Stimulated activated CD4-positive, alpha-beta T cell treated with anti-CD3 and anti-CD28 coated beads, Interleukin-4, amount 100 ng/mL, for 1 hour (primary cell): ENCODE results near the gene PUM1.

Experiments
- DNase-seq: peaks from one replicate; pipeline ENCODE4 v3.0.0-alpha.2; 2020

The PUM1 gene

DNA sequence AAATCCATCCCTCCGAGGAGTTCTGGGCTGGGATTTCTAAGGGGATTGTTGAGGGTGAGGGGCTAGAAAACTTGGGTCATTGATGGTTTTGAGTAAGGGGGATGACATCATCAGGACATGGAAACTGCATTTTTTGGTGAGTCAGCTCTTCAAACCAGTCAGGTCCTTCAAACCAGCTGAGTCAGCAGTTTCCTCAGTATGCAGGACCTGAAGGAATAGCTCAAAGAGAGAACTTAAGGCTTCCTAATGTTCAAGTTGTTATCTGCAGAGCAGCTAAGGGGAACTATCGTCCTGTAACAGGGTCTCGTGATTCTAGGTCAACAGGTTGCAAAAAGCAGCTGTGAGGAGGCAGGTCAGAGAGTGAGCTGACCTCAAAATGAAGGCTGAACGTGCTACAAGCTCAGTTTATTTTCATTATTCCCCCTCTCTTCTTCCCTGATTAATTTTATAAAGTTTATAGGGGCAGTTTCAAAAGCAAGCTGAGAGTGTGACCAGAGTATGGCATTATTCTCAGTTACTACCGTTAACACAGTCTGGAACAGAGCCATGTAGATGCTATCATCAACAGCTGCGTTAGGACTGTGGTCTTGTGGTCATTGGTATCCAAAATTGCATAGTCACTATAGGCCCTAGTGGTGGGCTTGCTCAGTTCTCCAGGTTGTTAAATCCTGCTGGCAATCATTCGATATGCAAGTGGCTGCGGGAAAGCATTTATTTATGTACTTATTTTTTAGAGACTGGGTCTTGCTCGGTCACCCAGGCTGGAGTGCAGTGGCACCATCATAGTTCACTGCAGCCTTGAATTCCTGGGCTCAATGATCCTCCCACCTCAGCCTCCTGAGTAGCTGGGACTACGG is 146.3 kb downstream of the PUM1 start:
- no peak for DNase-seq

DNA sequence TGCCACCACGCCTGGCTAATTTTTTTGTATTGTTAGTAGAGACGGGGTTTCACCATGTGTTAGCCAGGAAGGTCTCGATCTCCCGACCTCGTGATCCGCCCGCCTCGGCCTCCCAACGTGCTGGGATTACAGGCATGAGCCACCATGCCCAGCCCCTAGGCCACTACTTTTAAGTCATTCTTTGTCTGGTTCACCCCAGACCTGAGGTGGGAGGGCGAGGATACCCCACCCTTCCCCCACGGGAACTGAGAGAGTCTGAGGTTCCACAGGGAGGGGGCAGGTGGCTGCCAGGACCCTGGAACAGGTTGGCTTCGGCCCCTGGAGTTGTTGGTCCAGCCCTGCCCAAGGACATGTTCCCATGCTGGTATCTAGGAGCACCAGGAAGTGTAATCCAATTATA is 149.2 kb downstream of the PUM1 start:
- DNase-seq: no peak

DNA sequence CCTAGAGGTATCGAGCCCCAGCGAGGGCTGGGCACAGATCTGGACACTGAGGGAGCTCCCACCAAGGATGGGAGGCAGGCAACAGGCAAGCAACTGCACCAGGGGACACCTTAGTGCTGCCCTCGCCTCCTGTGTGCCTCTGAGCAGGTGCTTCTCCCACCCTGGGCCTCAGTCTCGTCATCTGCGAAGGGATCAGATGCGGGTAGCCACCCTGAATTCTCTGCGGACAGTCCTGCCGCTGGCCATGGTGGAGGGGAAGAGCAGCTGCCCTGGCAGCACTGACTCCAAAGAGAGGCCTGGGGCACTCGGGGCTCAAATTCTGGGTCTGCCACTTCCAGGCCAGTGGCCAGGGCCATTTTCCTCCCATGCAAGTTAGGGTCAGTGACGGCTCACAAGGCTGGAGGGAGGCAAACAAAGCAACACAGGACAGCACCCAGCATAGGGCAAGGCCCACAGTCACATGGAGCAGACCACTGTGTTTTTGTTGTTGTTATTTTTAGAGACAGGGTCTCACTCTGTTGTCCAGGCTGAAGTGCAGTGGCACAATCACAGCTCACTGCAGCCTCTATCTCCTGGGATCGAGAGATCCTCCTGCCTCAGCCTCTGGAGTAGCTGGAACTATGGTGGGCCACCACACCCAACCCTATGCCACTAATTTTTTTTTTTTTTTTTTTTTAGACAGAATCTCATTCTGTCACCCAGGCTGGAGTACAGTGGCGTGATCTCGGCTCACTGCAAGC is 149.9 kb downstream of the PUM1 start:
- DNase-seq: no peak

DNA sequence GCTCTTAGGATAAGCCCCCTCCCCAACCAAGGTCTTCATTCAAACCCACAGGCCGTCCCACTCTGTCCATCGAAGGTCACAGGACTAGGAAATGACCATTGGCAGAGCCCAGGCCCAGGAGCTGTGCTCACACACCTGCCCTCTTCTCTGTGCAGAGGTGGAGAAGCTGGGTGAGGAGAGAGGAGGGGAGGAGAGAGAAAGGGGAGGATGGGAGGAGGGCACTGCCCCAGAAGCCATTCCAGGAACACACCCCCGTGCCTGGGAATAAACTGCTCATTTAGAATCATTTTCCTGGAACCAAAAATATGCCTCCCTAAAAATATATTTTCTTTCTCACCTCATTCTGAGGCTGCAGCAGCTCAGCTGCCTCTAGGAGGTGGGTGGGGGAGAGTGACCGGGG is 150.6 kb downstream of the PUM1 start:
- no peak for DNase-seq

DNA sequence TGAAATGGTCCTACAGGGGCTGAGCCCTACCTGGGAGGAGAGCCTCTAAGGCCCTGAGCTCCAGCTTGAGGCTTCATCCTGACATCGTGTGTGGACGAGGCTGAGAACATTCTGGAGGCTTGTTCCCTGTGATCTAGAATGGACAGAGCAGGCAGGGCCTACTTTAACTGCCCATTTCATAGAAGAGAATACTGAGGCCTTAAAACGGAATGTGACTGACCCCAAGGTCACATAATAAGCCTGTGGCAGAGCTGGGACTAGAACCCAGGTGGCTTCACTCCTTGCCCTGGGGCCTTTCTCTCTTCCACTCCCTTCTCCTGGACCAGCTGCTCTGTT is 151.0 kb downstream of the PUM1 start:
- DNase-seq: no peak

DNA sequence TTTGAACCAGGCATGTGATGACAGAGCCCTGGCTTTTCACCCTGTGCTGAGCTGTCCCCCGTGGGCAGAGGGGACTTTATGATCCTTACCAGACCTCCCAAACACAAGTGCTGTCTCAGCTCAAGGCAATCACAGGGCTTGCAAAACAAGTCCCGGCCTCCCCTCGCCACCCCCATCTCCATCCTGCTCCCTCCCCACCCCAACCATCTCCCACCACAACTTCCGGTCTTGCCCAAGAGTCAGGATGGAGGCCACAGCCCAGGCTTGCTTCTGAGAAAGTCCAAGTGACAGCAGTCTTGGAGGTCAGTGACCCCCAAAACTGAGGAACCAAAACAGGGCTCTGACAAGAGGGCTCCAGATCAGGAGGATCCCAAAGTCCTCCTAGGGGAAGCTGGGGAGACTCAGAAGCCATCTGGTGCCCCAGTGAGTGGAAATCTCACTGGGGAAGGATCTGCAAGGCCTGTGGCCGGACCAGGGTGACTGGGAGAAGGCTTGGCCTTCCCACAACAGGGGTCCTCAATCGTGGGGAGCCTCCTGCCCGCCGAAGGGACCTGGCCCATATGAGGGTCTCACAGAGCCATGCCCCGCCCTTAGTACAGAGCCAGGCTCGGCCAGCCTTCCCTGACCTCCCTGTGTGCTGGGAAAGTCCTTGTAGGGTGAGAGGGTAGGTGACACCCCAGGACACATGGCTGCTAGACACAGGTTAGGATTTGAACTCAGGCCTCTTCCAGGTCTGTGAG is 152.4 kb downstream of the PUM1 start:
- DNase-seq: no peak

DNA sequence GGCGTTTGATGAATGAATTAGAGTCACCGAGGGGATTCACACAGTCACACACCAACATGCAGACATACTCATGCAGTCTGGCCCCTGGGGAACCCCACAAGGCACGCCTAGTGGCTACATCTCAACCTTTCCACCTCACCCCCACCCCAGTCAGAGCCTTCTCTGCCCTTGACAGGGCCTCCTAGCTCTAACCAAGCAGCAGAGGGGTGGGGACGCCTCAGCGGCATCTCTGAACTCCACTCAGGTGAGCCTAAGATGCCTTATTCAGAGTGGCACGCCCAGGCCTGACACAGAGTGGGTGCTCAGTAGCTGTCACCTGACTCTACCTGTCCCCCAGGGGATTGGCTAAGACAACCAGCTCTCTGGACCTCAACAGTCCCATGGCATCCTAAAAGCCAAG is 153.3 kb downstream of the PUM1 start:
- DNase-seq: no peak

DNA sequence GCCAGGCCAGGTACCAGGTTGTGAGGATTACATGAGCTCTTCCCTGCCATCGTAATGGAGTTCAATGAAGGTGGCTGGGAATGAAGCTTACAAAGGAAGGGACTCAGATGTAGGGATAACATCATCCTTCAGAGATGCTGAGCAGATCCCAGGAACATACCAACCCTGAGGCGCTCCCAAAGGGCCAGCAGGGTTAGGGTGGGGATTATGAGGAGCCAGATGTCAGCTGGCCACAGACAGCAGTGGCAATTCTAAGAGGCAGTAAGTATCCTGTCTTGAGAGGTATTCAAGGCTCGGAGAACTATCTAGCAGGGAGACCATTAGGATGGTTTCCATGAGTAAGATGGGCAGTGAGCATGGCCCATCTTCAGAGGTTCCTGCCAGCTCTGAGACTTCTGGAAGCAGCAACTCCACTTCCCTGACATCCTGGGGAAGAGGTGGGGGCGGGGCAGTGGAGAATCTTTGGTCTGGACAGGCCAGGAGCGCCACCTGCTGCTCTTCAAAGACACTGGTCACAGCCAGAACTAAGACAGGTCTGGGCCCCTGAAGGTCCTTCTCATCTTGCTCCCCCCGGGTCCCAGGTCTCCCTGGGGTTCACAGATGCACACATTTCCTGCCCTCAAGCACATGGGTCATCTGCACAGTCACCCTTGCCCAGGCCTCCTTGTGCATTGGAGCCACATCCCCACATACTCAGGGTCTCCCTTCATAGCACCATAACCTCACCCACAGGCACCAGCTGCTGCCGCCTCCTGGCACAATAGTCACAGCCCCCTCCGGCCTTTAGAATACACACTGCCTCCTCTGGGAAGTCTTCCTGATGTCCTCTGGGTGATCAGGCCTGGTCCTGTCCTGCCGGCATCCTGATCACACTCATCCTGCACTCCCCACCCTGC is 154.2 kb downstream of the PUM1 start:
- peak; percentile 53 for DNase-seq

DNA sequence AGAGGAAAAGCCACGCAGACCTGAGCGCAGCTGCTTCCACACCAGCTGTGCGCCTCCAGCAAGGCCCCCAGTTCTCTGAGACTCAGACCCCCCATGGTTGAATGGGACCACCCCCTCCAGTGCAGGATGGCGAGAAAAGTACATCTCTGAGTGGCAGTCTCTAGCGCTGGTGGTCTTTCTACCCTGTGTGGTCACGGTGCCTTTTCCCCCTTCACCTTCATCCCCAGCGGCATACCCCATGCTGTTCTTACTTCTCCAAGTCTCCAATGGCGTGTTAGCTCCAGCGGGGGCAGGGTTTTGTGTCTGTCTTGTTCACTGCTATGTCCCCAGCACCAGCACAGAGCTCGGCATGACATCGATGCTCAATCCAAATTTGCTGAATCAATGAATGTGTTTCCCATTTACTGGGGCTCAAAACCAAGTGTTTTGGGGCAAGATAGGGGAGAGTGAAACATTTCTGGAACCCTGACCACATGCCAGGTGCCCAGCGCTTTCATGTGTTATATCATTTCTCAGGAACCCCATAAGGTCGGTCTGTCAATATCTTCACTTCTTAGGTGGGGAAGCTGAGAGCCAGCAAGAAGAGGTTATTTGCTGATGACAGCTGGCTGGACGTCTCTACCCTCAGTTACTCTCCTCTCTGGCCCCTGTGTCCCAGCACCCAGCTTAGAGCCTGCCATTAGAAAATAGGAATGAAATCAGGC is 156.0 kb downstream of the PUM1 start:
- DNase-seq: no peak

DNA sequence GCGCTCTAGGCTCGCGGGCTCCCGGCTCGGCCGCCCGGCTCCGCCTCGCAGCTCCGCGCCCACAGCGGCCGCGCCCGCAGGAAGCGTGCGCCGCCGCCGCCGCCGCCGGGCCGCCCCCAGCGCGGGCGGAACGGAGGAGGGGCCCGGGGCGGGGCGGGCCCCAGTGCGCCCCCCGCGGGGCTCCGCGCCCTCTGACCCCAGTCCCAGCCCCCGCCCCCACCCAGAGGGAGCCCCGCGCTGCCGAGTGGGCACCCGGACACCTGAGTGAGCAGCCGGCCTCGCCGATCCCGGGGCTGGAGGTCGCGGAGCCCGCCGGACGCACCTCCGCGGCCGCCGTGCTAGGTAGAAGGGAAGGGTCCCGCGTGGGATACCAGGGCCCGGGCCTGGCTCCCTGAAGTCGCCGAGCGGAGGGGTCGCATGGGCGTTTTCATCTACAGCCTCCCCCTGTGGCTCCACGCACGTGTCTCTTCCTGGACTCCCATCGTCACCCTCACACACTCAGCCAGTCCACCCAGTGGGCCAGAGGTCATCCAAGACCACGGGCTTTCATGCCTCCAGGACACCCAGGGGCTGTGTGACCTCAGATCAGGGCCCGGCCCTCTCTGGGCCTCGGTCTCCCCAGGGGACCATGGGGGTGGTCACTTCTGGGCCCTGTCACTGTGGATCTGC is 156.7 kb downstream of the PUM1 start, which contains the start of gene SDC3:
Gene SDC3 (minus strand): TSS at position 63 of the 669 bp plus-strand sequence. CDS start 172 bp downstream, outside the sequence.
- DNase-seq: no peak

DNA sequence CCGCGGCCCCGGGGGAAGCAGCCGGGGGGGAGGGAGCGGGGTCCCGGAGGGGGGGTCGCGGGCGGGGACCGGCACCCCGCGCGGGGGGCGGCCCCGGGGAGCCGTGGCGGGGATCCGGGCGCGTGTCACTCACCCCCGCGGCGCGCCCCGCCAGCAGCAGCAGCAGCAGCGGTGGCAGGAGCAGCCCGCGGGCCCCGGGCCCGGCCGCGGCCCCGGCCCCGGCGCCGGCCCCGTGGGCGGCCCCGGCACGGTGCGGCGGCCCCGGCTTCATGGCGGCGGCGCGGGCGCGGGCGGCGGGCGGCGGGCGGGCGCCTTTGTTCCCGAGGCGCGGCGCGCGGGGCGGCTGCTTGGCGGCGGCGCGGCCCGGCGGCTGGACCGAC is 157.2 kb downstream of the PUM1 start:
- no peak for DNase-seq

DNA sequence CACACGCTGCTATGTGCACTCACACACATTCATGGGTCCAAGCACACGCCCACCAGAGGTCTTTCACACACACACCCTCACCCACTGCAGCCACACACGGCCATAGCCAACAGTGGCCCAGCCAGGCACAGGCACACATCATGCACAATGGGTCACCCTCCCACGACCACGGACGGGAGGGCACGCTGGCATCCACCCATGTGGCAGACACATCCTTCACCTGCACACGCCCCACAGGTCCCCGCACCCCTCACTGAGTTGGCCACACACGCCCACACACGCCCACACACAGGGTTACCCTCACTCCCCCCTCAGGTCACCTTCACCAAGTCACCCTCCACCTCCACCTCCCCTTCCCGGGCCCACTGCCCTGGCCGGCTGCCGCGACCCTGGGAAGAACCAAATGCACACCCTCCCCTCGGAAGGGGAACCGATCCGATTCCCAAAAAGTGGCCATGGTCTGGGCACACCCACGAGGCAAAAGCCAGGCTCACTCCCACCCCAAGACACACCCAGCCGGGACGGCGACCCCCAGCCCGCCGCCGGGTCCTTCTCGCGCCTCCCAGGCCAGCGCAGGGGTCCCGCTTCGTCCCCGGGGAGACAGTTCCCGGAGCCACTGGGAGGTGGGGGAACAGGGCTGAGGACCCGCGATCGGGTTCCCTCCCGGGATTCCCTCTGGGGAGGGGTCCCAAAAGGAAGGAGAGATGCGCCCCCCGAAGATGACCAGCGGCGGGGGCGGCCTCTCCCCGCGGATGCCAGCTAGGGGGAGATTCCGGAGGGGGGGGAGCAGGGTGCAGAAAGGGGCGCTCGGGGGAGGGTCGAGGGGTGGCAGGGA is 157.8 kb downstream of the PUM1 start:
- no peak for DNase-seq

DNA sequence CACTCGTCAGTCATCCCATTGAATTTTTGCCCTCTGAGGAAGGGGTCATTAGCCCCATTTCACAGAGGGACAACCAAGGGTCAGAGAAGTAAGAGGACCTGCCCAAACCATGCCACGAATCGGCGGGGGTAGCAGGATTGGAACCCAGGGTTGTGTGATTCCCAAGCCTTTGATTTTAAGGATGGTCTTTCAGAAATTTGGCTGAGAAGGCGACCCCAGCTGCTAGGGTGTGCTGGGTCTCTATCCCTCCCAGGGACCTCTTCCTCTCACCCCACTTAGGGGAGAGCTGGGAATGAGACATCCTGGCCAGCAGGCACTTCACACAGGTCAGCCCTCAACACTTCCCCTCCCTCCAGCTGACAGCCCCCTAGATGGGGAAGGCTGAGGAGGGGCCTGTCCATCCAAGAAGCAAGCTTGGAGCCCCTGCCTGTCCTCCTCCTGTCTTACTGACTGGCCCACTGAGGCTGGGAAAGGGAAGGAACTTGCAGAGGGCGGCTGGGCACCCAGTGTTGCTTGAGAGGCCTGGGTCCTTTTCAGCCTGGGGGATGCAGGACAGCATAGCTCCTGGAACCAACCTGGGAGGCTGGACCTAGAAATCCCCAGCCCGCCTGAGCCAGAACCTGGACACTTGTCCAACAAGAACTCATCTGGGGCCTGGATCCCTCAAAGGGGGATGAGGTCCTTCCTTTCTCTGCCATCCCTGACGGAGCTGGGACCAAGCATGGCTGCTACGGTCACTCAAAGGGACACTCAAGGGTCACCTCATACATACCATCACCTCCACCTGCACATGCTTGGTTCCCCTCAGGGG is 158.7 kb downstream of the PUM1 start:
- DNase-seq: no peak

DNA sequence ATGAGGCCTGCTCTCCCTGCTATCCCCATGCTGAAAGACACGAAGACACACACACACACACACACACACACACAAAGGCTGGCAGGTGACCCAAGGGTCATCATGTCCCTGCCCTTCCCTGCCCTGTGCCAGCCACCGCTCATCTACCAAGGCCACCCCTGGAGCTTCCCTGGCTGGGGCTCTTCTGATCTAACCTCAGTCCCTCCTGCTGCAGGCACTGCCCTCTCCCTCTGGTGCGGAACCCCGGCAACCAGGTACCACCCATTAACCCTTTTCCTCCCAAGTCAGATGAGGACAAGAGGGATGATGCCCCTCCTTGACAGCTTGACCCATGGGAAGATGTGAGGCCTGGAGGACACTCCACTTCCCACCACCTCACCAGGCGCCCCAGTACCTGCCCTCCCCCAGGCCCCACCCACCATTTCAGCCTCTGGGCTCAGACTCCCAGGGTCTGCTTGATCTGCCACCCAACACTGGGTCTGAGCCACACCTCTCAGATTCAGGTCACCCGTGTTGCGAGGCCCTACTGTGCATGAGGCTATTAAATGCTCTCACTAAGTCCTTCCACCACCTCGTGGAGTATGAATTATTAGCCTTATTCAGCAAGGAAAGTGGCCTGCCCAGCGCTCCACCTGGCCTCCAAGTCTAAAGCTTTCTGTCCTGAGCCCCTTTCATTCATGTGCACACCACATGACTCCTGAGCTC is 159.4 kb downstream of the PUM1 start:
- DNase-seq: no peak

DNA sequence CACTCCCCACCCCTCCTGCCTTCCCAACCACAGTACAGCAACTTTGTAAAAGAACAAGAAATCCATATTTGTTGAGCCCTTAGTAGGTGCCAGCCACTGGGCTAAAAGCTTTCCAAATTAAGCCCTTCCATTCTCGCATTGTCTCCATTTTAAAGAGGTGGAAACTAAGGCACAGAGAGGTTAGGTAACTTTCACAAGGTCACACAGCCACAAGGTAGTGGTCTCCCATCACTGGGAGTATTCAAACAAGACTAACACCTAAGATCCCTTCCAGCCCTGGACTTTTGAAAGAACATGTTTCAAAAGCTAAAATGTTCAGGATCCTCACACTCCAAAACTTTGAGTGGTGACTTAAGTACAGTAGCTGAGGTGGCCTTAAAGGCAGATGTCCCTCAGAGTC is 160.1 kb downstream of the PUM1 start:
- DNase-seq: no peak

DNA sequence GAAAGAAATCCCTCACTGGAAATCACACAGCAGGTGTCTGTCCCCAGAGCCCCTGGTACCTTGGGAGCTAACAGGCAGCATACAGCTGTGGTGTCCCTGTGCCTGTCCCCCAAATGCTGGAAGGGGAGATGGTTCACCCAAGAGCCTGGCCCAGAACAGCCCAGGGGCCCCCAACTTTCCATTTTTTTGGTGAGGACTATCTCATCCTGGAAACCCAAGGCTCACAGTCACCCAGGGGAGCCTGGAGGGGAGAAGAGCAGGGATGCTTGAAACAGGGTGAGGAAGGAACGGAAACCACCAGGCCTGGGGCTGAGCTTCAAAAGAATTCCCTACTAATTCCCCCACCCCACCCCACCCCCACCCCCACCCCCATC is 160.6 kb downstream of the PUM1 start:
- no peak for DNase-seq

DNA sequence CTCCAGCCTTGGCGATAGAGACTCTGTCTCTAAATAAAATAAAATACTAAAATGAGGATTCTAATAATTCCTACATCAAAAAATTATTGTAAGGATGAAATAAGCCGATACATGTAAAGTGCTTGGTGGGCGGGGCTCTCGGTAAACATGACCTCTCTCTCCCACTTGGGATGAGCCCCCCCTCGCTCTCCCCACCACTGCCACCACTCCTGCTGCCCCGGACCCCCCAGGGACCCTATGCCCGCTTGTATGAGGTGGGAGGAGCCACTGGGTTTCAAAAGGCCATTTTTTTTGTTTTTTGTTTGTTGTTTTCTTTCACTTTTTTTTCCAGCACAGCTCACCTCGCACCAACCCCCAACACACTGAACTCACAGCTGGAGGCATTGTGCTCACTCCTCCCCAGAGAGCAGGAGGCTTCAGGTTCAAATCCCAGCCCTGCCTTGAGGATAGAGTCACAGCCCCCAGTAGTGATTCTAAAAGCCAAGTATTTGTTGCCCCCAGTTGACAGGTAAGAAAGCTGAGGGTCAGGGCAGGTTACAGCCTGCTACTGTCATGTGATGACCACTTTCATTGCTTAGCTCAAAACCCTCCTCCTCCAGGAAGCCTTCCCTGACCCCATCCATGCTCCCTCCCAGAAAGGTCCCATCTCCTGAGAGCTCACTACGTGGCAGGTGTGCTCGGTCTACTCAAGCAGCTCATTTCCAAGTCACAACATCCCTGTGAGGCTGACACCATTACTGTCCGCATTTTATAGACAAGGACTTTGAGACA is 161.1 kb downstream of the PUM1 start:
- DNase-seq: no peak
